ENCODE measurements around the gene CUL9. TPM values are rescaled to one million over a fixed set of nuclear protein-coding genes. Genes with fewer than 3 reads are reported as not detected.
A peak's percentile ranks its signal among the peaks of the same experiment; 100 is the strongest.

CUL9 gene
- total and polyA plus RNA-seq, 2 experiments from 2014 or later, result 2.6 to 11.3 TPM

DNA sequence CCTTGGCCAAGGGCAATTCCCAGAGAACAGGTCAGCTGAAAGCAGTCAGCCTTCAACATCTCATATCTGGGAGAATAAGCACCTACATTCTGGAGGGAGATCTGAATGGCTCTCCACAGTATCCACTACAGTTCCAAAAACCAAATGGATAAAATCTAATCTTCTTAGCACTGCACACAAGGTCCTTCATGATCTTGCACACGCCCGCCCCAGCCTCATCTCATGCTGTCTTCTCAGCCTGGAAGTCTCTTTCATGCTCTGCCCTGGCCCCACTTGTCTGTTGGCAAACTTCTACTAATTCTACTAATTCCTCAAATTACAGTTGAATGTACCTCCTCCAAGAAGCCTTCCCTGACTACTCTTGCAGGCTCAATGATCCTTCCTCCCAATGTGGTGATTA is 59.5 kb downstream of the CUL9 start (continued):
- TF ChIP-seq, protein P1, sequence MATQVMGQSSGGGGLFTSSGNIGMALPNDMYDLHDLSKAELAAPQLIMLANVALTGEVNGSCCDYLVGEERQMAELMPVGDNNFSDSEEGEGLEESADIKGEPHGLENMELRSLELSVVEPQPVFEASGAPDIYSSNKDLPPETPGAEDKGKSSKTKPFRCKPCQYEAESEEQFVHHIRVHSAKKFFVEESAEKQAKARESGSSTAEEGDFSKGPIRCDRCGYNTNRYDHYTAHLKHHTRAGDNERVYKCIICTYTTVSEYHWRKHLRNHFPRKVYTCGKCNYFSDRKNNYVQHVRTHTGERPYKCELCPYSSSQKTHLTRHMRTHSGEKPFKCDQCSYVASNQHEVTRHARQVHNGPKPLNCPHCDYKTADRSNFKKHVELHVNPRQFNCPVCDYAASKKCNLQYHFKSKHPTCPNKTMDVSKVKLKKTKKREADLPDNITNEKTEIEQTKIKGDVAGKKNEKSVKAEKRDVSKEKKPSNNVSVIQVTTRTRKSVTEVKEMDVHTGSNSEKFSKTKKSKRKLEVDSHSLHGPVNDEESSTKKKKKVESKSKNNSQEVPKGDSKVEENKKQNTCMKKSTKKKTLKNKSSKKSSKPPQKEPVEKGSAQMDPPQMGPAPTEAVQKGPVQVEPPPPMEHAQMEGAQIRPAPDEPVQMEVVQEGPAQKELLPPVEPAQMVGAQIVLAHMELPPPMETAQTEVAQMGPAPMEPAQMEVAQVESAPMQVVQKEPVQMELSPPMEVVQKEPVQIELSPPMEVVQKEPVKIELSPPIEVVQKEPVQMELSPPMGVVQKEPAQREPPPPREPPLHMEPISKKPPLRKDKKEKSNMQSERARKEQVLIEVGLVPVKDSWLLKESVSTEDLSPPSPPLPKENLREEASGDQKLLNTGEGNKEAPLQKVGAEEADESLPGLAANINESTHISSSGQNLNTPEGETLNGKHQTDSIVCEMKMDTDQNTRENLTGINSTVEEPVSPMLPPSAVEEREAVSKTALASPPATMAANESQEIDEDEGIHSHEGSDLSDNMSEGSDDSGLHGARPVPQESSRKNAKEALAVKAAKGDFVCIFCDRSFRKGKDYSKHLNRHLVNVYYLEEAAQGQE (IDR thresholded peaks at IDR 0.05; ENCODE audit: unreplicated experiment), result no peak
- TF ChIP-seq POLR2AphosphoS5 (IDR thresholded peaks at IDR 0.05; ENCODE audit: low read depth), result no peak
- no peak for TF ChIP-seq ZNF114 (CRISPR knock-in tag; IDR thresholded peaks at IDR 0.05)
- no peak for TF ChIP-seq NANOG (IDR thresholded peaks at IDR 0.05; ENCODE audit: borderline replicate concordance)
- TF ChIP-seq JUNB (IDR thresholded peaks at IDR 0.05; ENCODE audit: unreplicated experiment), result no peak

DNA sequence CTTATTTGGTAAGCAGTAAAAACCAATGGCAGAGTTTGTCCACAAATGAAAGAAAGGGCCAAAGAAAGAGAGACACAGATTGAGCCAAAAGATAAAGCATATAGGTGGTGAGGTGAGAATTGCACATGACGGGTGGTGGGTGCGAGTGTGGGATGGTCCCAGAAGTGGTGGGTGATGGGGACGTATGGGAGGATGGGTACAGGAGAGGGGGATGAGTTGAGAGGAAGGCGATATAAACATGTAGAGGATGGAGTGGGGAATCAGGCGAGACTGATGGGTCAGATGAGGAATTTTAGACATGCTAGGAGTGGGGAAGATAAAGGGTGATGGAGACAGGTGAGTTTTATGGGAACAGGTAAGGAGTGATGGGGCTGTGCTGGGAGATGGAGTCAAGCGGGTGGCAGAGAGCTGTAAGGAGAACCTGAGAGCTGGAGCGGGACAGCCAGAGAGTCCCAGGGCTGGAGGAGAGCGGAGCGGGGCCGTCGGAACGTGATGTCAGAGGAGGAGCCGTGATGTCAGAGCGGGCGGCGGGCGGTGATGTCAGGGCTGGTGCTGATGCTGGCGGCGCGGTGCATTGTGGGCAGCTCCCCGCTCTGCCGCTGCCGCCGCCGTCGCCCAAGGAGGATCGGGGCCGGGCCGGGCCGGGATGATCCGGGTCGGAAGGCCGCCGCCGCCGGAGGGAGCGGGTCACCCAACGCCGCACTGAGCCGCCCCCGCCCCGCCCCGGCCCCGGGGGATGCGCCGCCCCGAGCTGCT is 61.1 kb downstream of the CUL9 start, which contains the start of gene TTBK1:
Gene TTBK1 (plus strand): TSS at position 574 of the 756 bp plus-strand sequence. CDS start 3,180 bp downstream, outside the sequence.
- Histone ChIP-seq H3K27me3 (ENCODE audit: insufficient read depth) (peaks cover 64% of the 10 kb centered on the region), H2AFZ (no peak within 1 kb of the TSS; the same call in 1 of the 2 replicates), H3K9me2 (ENCODE audit: insufficient read depth) (no peaks in the 10 kb centered on the region), H3K79me2 (replicated peaks; ENCODE audit: insufficient read depth) (no peaks in the 10 kb centered on the region), H3K4me1 (ENCODE audit: insufficient read depth) (peaks cover 12% of the 10 kb centered on the region), H3K4me3 (peak within 1 kb of the TSS; percentile 50), H3F3A (replicated peaks; ENCODE audit: low read depth) (peaks cover 7% of the 10 kb centered on the region; the same call in 1 of the 2 replicates), H3K27ac (ENCODE audit: low read depth) (no peak within 1 kb of the TSS), H4K20me1 (replicated peaks; ENCODE audit: insufficient read depth) (no peaks in the 10 kb centered on the region), H3K36me3 (ENCODE audit: insufficient read depth) (no peaks in the 10 kb centered on the region), H3K4me2 (peak within 1 kb of the TSS; percentile 71)
- DNase-seq (ENCODE audit: low spot score), result peak; percentile 64
- Mint-ChIP-seq H3K27me3 (ENCODE audit: insufficient read depth, low read depth, poor library complexity) (peaks cover 15% of the 10 kb centered on the region), H3K36me3 (ENCODE audit: low read depth) (no peaks in the 10 kb centered on the region), H3K4me3 (no peak within 1 kb of the TSS), H3K9me3 (no peaks in the 10 kb centered on the region; the same call in 2 of the 3 replicates), H3K4me1 (peaks cover 5% of the 10 kb centered on the region), H3K27ac (no peak within 1 kb of the TSS)
- peak; percentile 3; the same call in 2 of the 3 replicates for ATAC-seq
- no peak for TF ChIP-seq EZH2 (IDR thresholded peaks at IDR 0.05; ENCODE audit: low read depth, unreplicated experiment)
- no peak for TF ChIP-seq NANOG (IDR thresholded peaks at IDR 0.05; ENCODE audit: borderline replicate concordance)
- TF ChIP-seq, protein P2, sequence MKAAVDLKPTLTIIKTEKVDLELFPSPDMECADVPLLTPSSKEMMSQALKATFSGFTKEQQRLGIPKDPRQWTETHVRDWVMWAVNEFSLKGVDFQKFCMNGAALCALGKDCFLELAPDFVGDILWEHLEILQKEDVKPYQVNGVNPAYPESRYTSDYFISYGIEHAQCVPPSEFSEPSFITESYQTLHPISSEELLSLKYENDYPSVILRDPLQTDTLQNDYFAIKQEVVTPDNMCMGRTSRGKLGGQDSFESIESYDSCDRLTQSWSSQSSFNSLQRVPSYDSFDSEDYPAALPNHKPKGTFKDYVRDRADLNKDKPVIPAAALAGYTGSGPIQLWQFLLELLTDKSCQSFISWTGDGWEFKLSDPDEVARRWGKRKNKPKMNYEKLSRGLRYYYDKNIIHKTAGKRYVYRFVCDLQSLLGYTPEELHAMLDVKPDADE (IDR thresholded peaks at IDR 0.05), result no peak
- peak; percentile 96 for TF ChIP-seq CREB1 (CRISPR knock-in tag; IDR thresholded peaks at IDR 0.05; ENCODE audit: low read depth)
